Hematopoietic multipotent progenitor cell treated with erythropoietin and hydrocortisone succinate and interleukin-3 and kit ligand, for 8 days (in vitro differentiated cells): ENCODE measurements around the gene TLR3.
A peak's percentile ranks its signal among the peaks of the same experiment; 100 is the strongest.
"Not testable (repeated sequence)": the region's sequence is repeated elsewhere in the genome, so short reads cannot be mapped to it uniquely, and the experiment has no call there.

Experiments used
- DNase-seq: peaks from one replicate; pipeline ENCODE4 v3.0.0-alpha.2; 2015

The TLR3 gene

GRCh38 chr4:186068581-186069348, at the start of gene TLR3:
Gene TLR3 (plus strand): TSS chr4:186069156. CDS start chr4:186076620, 7,464 bp downstream.
- DNase-seq: peak; percentile 20

GRCh38 chr4:186019269-186019668, 49.7 kb upstream of the TLR3 start:
- DNase-seq: no peak

GRCh38 chr4:186020106-186020792, 48.7 kb upstream of the TLR3 start:
- no peak for DNase-seq

GRCh38 chr4:186020793-186021407, 48.1 kb upstream of the TLR3 start:
- no peak for DNase-seq

GRCh38 chr4:186021461-186022167, 47.3 kb upstream of the TLR3 start:
- DNase-seq: no peak

GRCh38 chr4:186023975-186024374, 45.0 kb upstream of the TLR3 start:
- DNase-seq: no peak

GRCh38 chr4:186024637-186025407, 44.1 kb upstream of the TLR3 start:
- no peak for DNase-seq

- no peak for DNase-seq
Observed at GRCh38 chr4:186025408-186025690, 43.6 kb upstream of the TLR3 start.

GRCh38 chr4:186027405-186027804, 41.6 kb upstream of the TLR3 start:
- DNase-seq: no peak

GRCh38 chr4:186029571-186030398, 39.2 kb upstream of the TLR3 start:
- DNase-seq: no peak

GRCh38 chr4:186030399-186030775, 38.6 kb upstream of the TLR3 start:
- DNase-seq: no peak

GRCh38 chr4:186030795-186031194, 38.2 kb upstream of the TLR3 start:
- DNase-seq: no peak

GRCh38 chr4:186032259-186032658, 36.7 kb upstream of the TLR3 start:
- DNase-seq: no peak

- DNase-seq: no peak
Observed at GRCh38 chr4:186033027-186033426, 35.9 kb upstream of the TLR3 start.

GRCh38 chr4:186034613-186035012, 34.3 kb upstream of the TLR3 start:
- not testable (repeated sequence) for DNase-seq

GRCh38 chr4:186036976-186037581, 31.9 kb upstream of the TLR3 start:
- DNase-seq: no peak

- peak; percentile 72 for DNase-seq
Observed at GRCh38 chr4:186037692-186038658, 31.0 kb upstream of the TLR3 start.

GRCh38 chr4:186039697-186040096, 29.3 kb upstream of the TLR3 start:
- no peak for DNase-seq

GRCh38 chr4:186040316-186040715, 28.6 kb upstream of the TLR3 start:
- DNase-seq: no peak

- DNase-seq: not testable (repeated sequence)
Observed at GRCh38 chr4:186047501-186047900, 21.5 kb upstream of the TLR3 start.
